A549 (cell line): ENCODE measurements around the gene STX8.

ENCODE experiments used
- ATOH8 ChIP-seq: fragments of 250-450 bp; sonication (Bioruptor Pico); IDR thresholded peaks from 2 replicates; pipeline ENCODE4 v1.5.0; 2020; ENCODE audit warnings: low read depth, mild to moderate bottlenecking, moderate library complexity
- BHLHE40 ChIP-seq: IDR thresholded peaks from 2 replicates; pipeline ENCODE4 v1.6.1; 2012; ENCODE audit warnings: low read depth, low read length, inconsistent platforms
- CBX2 ChIP-seq: fragments of 200-600 bp; sonication (generic); IDR thresholded peaks from 2 replicates; pipeline ENCODE4 v1.6.1; 2016; ENCODE audit warnings: low read depth, mild to moderate bottlenecking, borderline replicate concordance
- CTCF ChIP-seq: fragments of >200 bp; sonication (Bioruptor Twin); formaldehyde crosslinking; IDR thresholded peaks from 3 replicates; pipeline ENCODE4 v1.5.1; 2016
- JUN ChIP-seq, 2 experiments: fragments of >200 bp; sonication (Bioruptor Twin); formaldehyde crosslinking; IDR thresholded peaks; 2 replicates in 1 of 2; 3 replicates in 1 of 2; pipeline ENCODE4 v1.6.1; 2016 to 2017
- MAFK ChIP-seq: fragments of 450-650 bp; IDR thresholded peaks from 2 replicates; pipeline ENCODE4 v1.6.1; 2014; ENCODE audit not compliant: partially characterized antibody
- MAX ChIP-seq: IDR thresholded peaks from 2 replicates; pipeline ENCODE4 v1.6.1; 2012
- MYC ChIP-seq: IDR thresholded peaks from 2 replicates; pipeline ENCODE4 v1.6.1; 2012; ENCODE audit warnings: mild to moderate bottlenecking, inconsistent platforms, low read length, improper control_type of control experiment, borderline replicate concordance
- POLR2A ChIP-seq: IDR thresholded peaks from 2 replicates; pipeline ENCODE4 v1.6.1; 2012; ENCODE audit warnings: mild to moderate bottlenecking, low read length
- POLR2AphosphoS2 ChIP-seq: conservative IDR thresholded peaks from 2 replicates; pipeline ENCODE4 v1.6.1; 2012; ENCODE audit warnings: low read length, improper control_type of control experiment, inconsistent platforms
- REST ChIP-seq: fragments of 200-600 bp; sonication (generic); IDR thresholded peaks from 2 replicates; pipeline ENCODE4 v1.6.1; 2016; ENCODE audit warnings: antibody characterized with exemption, mild to moderate bottlenecking, moderate library complexity
- RFX5 ChIP-seq: fragments of 450-650 bp; IDR thresholded peaks from 2 replicates; pipeline ENCODE4 v1.7.1; 2014; ENCODE audit warnings: antibody characterized with exemption, mild to moderate bottlenecking, moderate library complexity

GRCh38 chr17:9499041-9499440, 76.6 kb downstream of the STX8 start:
- TF ChIP-seq REST (no peak), BHLHE40 (no peak), MAFK (no peak), CTCF (no peak), MAX (no peak), POLR2A (no peak), POLR2AphosphoS2 (no peak), JUN (IDR thresholded peaks at IDR 0.05) (no peak), MYC (no peak), RFX5 (no peak), CBX2 (no peak), ATOH8 (CRISPR knock-in tag) (no peak)
